ENCODE measurements around the gene TTPAL. TPM values are rescaled to one million over a fixed set of nuclear protein-coding genes. Genes with fewer than 3 reads are reported as not detected.

TTPAL gene
- polyA plus RNA-seq, 3 donors, result 10.2 to 15.0 (median 14.3) TPM

GRCh38 chr20:44436393-44436792, 39.3 kb upstream of the TTPAL start:
- DNase-seq, result no peak

- no peak for DNase-seq
Observed at GRCh38 chr20:44437497-44437896, 38.2 kb upstream of the TTPAL start.

- no peak for DNase-seq
Observed at GRCh38 chr20:44438782-44439181, 36.9 kb upstream of the TTPAL start.

GRCh38 chr20:44439318-44439717, 36.4 kb upstream of the TTPAL start:
- no peak for DNase-seq

- DNase-seq, result no peak
Observed at GRCh38 chr20:44442298-44443070, 33.2 kb upstream of the TTPAL start.

- no peak for DNase-seq
Observed at GRCh38 chr20:44445742-44446710, 29.6 kb upstream of the TTPAL start.

GRCh38 chr20:44447827-44448419, 27.8 kb upstream of the TTPAL start:
- no peak for DNase-seq

- DNase-seq, result no peak
Observed at GRCh38 chr20:44448753-44449546, 26.7 kb upstream of the TTPAL start.

GRCh38 chr20:44449864-44450263, 25.8 kb upstream of the TTPAL start:
- no peak for DNase-seq

- DNase-seq, result no peak
Observed at GRCh38 chr20:44450281-44450889, 25.3 kb upstream of the TTPAL start.

GRCh38 chr20:44450903-44451450, 24.7 kb upstream of the TTPAL start:
- no peak for DNase-seq

- no peak for DNase-seq
Observed at GRCh38 chr20:44454306-44454963, 21.2 kb upstream of the TTPAL start.

- DNase-seq, result no peak
Observed at GRCh38 chr20:44455126-44455525, 20.5 kb upstream of the TTPAL start.

GRCh38 chr20:44456611-44457010, 19.1 kb upstream of the TTPAL start:
- DNase-seq, result no peak

GRCh38 chr20:44457016-44457415, 18.7 kb upstream of the TTPAL start:
- DNase-seq, result no peak

GRCh38 chr20:44459271-44459670, 16.4 kb upstream of the TTPAL start:
- no peak for DNase-seq

GRCh38 chr20:44460795-44461141, 14.9 kb upstream of the TTPAL start:
- DNase-seq, result no peak

- DNase-seq, result no peak
Observed at GRCh38 chr20:44461142-44461802, 14.4 kb upstream of the TTPAL start.

- no peak for DNase-seq
Observed at GRCh38 chr20:44461803-44462174, 13.9 kb upstream of the TTPAL start.

- no peak for DNase-seq
Observed at GRCh38 chr20:44463466-44463865, 12.2 kb upstream of the TTPAL start.
